HG03460 (cell line): ENCODE results near the gene RHOD.

Experiments
- ATAC-seq: cut with Tn5 transposase; IDR thresholded peaks from one replicate; pipeline ENCODE4 v1.9.1; 2021; ENCODE audit not compliant: unreplicated experiment

The RHOD gene

GRCh38 chr11:67113231-67113721 is 56.6 kb downstream of the RHOD start:
- peak; percentile 61 for ATAC-seq

GRCh38 chr11:67114275-67114896 is 57.7 kb downstream of the RHOD start:
- ATAC-seq = no peak

- ATAC-seq = no peak
These were observed 60.1 kb downstream of the RHOD start for GRCh38 chr11:67116758-67117105.

- ATAC-seq = no peak
These were observed 60.5 kb downstream of the RHOD start for GRCh38 chr11:67117176-67117575.

GRCh38 chr11:67117672-67118180 is 61.1 kb downstream of the RHOD start:
- ATAC-seq = no peak

GRCh38 chr11:67118181-67118766 is 61.6 kb downstream of the RHOD start:
- peak; percentile 9 for ATAC-seq

GRCh38 chr11:67118801-67119584 is 62.3 kb downstream of the RHOD start, which contains the start of gene KDM2A:
Gene KDM2A (plus strand): TSS chr11:67119263. CDS start chr11:67121317, 2,054 bp downstream.
- ATAC-seq = peak; percentile 59

GRCh38 chr11:67119585-67120391 is 63.1 kb downstream of the RHOD start:
- no peak for ATAC-seq

GRCh38 chr11:67120456-67120855 is 63.8 kb downstream of the RHOD start:
- no peak for ATAC-seq

GRCh38 chr11:67120881-67121710 is 64.4 kb downstream of the RHOD start:
- no peak for ATAC-seq
